Panc1 (cell line): ENCODE data around the gene ARHGAP12. TPM values are rescaled to one million over a fixed set of nuclear protein-coding genes. Genes with fewer than 3 reads are reported as not detected.

Experiments used
- ATAC-seq: fragments of 200-7000 bp; cut with Tn5 transposase; 2 replicates; pipeline ENCODE4 v1.9.1; 2020; ENCODE audit warnings: mild to moderate bottlenecking, moderate library complexity
- BruUV-seq: library from RNA; stranded (reverse); fragments of 400-500 nt; replicated peaks from 2 replicates; lab custom pipeline; 2021; lab: Mats Ljungman, UMichigan
- CTCF ChIA-PET: fragments of 300-600 bp; sonication (Branson Sonifier 250); formaldehyde crosslinking; loops from one replicate; lab custom pipeline; 2022; ENCODE audit warnings: antibody characterized with exemption; lab: Charles Lee
- POLR2A ChIA-PET: fragments of 300-600 bp; sonication (Branson Sonifier 250); formaldehyde crosslinking; loops from one replicate; lab custom pipeline; 2022; ENCODE audit warnings: antibody characterized with exemption; lab: Charles Lee
- DNase-seq: peaks from one replicate; pipeline ENCODE4 v3.0.0-alpha.2; 2010; ENCODE audit warnings: low read depth, low spot score
- H3K27ac ChIP-seq: 2 replicates; pipeline ENCODE4 v1.5.1; 2011; ENCODE audit warnings: mild to moderate bottlenecking, low read length, inconsistent platforms
- H3K27me3 ChIP-seq: fragments of 200-500 bp; sonication (Bioruptor generic); 2 replicates; pipeline ENCODE4 v1.6.0; 2014; ENCODE audit warnings: low read length, inconsistent platforms; ENCODE audit not compliant: control insufficient read depth, insufficient read depth
- H3K36me3 ChIP-seq: fragments of 200-500 bp; sonication (Bioruptor generic); 2 replicates; pipeline ENCODE4 v1.5.1; 2014; ENCODE audit warnings: inconsistent platforms, mild to moderate bottlenecking, low read length, moderate library complexity; ENCODE audit not compliant: control insufficient read depth, insufficient read depth
- H3K4me1 ChIP-seq: 2 replicates; pipeline ENCODE4 v1.5.1; 2011; ENCODE audit warnings: inconsistent platforms, mild to moderate bottlenecking, low read length, moderate library complexity; ENCODE audit not compliant: control insufficient read depth, insufficient read depth
- H3K4me3 ChIP-seq, 2 experiments: 2 replicates each; pipeline ENCODE4 v1.5.1; 2011 to 2012; ENCODE audit warnings: low read depth in 2 of 2, low read length in 2 of 2, mild to moderate bottlenecking in 2 of 2, inconsistent platforms in 1 of 2, moderate library complexity in 1 of 2
- H3K9me3 ChIP-seq: fragments of 200-500 bp; sonication (Bioruptor generic); 2 replicates; pipeline ENCODE4 v1.5.1; 2014; ENCODE audit warnings: low read depth, mild to moderate bottlenecking, inconsistent platforms, low read length, moderate library complexity; ENCODE audit not compliant: control insufficient read depth, insufficient read depth
- POLR2AphosphoS5 ChIP-seq: IDR thresholded peaks from 2 replicates; pipeline ENCODE4 v1.6.1; 2012; ENCODE audit warnings: mild to moderate bottlenecking, low read depth, low read length, moderate library complexity
- REST ChIP-seq, 2 experiments: IDR thresholded peaks; 2 replicates each; pipeline ENCODE4 v1.6.1; 2011 to 2012; ENCODE audit warnings: low read depth in 2 of 2, control low read depth in 1 of 2, low read length in 1 of 2, mild to moderate bottlenecking in 1 of 2, moderate library complexity in 1 of 2; ENCODE audit not compliant: insufficient read depth in 1 of 2
- SIN3A ChIP-seq: IDR thresholded peaks from 2 replicates; pipeline ENCODE4 v1.6.1; 2012; ENCODE audit warnings: low read depth, mild to moderate bottlenecking, low read length, moderate library complexity, borderline replicate concordance; ENCODE audit not compliant: insufficient read depth
- TCF7L2 ChIP-seq: IDR thresholded peaks from 2 replicates; pipeline ENCODE4 v1.6.1; 2011; ENCODE audit warnings: mild to moderate bottlenecking, low read depth, low read length, inconsistent platforms
- in situ Hi-C: cut with HindIII; loops from 2 replicates; pipeline ENCODE4 v1.10.0; 2016; ENCODE audit warnings: low sequenced_read_pairs, low pct_unique_long_range_greater_than_20kb
- intact Hi-C: fragments of 100-400 bp; cut with micrococcal nuclease; formaldehyde crosslinking; loops from one replicate; pipeline ENCODE4 v1.10.0; 2022; ENCODE audit not compliant: unreplicated experiment
- total RNA-seq: library from RNA; stranded (reverse); gene quantifications from one replicate; pipeline ENCODE4 v1.2.1, GENCODE V29; 2021; ENCODE audit not compliant: unreplicated experiment
- TF ChIP-seq, protein P1 (sequence below): fragments of 450-650 bp; IDR thresholded peaks from 2 replicates; pipeline ENCODE4 v1.5.1; 2017; ENCODE audit warnings: mild to moderate bottlenecking

Gene ARHGAP12
- total RNA-seq, 1 experiment from 2014 or later = 22.9 TPM

- no peaks in the 10 kb centered on the region for H3K9me3 ChIP-seq
- H3K36me3 ChIP-seq = no peaks in the 10 kb centered on the region
- H3K4me1 ChIP-seq = peaks cover 52% of the 10 kb centered on the region
- DNase-seq (no peak), ATAC-seq (no peak)
- TF ChIP-seq REST (IDR thresholded peaks at IDR 0.05; ENCODE audit: insufficient read depth in 1 of 2, low read depth in 2 of 2, low read length in 1 of 2) = no peak
- TF ChIP-seq POLR2AphosphoS5 = no peak
- TF ChIP-seq SIN3A = no peak
- TF ChIP-seq TCF7L2 = no peak
- TF ChIP-seq, protein P1, sequence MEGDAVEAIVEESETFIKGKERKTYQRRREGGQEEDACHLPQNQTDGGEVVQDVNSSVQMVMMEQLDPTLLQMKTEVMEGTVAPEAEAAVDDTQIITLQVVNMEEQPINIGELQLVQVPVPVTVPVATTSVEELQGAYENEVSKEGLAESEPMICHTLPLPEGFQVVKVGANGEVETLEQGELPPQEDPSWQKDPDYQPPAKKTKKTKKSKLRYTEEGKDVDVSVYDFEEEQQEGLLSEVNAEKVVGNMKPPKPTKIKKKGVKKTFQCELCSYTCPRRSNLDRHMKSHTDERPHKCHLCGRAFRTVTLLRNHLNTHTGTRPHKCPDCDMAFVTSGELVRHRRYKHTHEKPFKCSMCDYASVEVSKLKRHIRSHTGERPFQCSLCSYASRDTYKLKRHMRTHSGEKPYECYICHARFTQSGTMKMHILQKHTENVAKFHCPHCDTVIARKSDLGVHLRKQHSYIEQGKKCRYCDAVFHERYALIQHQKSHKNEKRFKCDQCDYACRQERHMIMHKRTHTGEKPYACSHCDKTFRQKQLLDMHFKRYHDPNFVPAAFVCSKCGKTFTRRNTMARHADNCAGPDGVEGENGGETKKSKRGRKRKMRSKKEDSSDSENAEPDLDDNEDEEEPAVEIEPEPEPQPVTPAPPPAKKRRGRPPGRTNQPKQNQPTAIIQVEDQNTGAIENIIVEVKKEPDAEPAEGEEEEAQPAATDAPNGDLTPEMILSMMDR = no peak
- ChIA-PET POLR2A (interaction anchor here (0.7 kb wide), 3 partner anchors 83 to 110 kb away, joined by 3 read pairs; no protein-coding TSS in a partner anchor), CTCF (no interaction called here)
- in situ Hi-C loops (no loop called here), intact Hi-C loops (loop anchor here (5.0 kb wide), 1 partner anchor 83 kb away; no protein-coding TSS in a partner anchor)
- H3K27ac ChIP-seq = peak overlapping the region; percentile 97
- no peaks in the 10 kb centered on the region for H3K27me3 ChIP-seq
- no peak overlapping the region for H3K4me3 ChIP-seq
- no TSS peak for BruUV-seq
Observed at GRCh38 chr10:31945392-31945791, 16.8 kb upstream of the ARHGAP12 start.

DNA sequence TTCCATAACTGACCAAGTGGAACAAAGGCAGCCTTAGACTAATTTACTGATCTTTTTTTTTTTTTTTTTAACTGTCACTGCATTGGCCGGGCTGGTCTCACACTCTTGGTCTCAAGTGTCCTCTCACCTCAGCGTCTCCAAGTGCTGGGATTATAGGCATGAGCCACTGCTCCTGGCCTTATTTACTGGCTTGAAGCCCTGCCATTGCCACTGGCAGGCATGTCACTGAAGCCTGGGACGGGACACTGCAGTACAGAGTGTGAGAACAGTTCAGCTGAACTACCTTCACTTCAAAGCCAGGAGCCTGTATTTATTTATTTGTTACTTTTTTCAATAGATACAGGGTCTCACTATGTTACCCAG, 15.4 kb upstream of the ARHGAP12 start:
- Histone ChIP-seq H3K27me3 (no peaks in the 10 kb centered on the region), H3K9me3 (no peaks in the 10 kb centered on the region), H3K27ac (peak overlapping the region; percentile 97), H3K4me1 (peaks cover 64% of the 10 kb centered on the region), H3K36me3 (no peaks in the 10 kb centered on the region), H3K4me3 (no peak overlapping the region)
- no peak for ATAC-seq
- TF ChIP-seq POLR2AphosphoS5 (no peak), SIN3A (no peak), TCF7L2 (no peak), REST (IDR thresholded peaks at IDR 0.05; ENCODE audit: insufficient read depth in 1 of 2, low read depth in 2 of 2, low read length in 1 of 2) (no peak)
- TF ChIP-seq, protein P1 = no peak
- intact Hi-C loops (no loop called here), in situ Hi-C loops (no loop called here)
- DNase-seq = no peak
- CTCF ChIA-PET = no interaction called here
- BruUV-seq = no TSS peak
- POLR2A ChIA-PET = no interaction called here
